GM12864 (cell line): ENCODE results near the gene CCDC157.

ENCODE experiments used
- DNase-seq: peaks from one replicate; pipeline ENCODE4 v3.0.0-alpha.2; 2011; ENCODE audit warnings: low read depth
- H3K4me3 ChIP-seq: 2 replicates; pipeline ENCODE4 v1.5.1; 2011; ENCODE audit warnings: mild to moderate bottlenecking, low read depth, low read length, control low read depth
- CTCF ChIP-seq: IDR thresholded peaks from 2 replicates; pipeline ENCODE4 v1.5.1; 2011; ENCODE audit warnings: low read depth, mild to moderate bottlenecking, moderate library complexity, low read length, control low read depth, inconsistent platforms; ENCODE audit errors: missing control alignments

The CCDC157 gene

GRCh38 chr22:30356449-30357235, at the start of gene CCDC157, which contains the start of gene SF3A1:
CCDC157 (plus strand) TSS chr22:30357007; CDS start chr22:30366001, 8,994 bp downstream.
SF3A1 (minus strand) TSS chr22:30356894; CDS start chr22:30356792, 102 bp downstream.
- TF ChIP-seq CTCF: no peak
- peak; percentile 77 for DNase-seq
- H3K4me3 ChIP-seq: peak within 1 kb of the TSS; percentile 77

GRCh38 chr22:30307041-30307574, 49.7 kb upstream of the CCDC157 start:
- TF ChIP-seq CTCF: no peak
- DNase-seq: no peak
- H3K4me3 ChIP-seq: no peak overlapping the region; the same call in 1 of the 2 replicates

GRCh38 chr22:30308093-30308492, 48.7 kb upstream of the CCDC157 start:
- TF ChIP-seq CTCF: no peak
- no peak for DNase-seq
- H3K4me3 ChIP-seq: no peak overlapping the region

- TF ChIP-seq CTCF: no peak
- H3K4me3 ChIP-seq: no peak overlapping the region
- peak; percentile 73 for DNase-seq
Measured at GRCh38 chr22:30308518-30309230, 48.1 kb upstream of the CCDC157 start.

GRCh38 chr22:30309951-30310741, 46.7 kb upstream of the CCDC157 start:
- TF ChIP-seq CTCF: peak; percentile 18
- H3K4me3 ChIP-seq: no peak overlapping the region
- no peak for DNase-seq

- no peak for DNase-seq
- H3K4me3 ChIP-seq: no peak overlapping the region; the same call in 1 of the 2 replicates
- TF ChIP-seq CTCF: no peak
Measured at GRCh38 chr22:30310881-30311771, 45.7 kb upstream of the CCDC157 start.
